C1 segment of cervical spinal cord (tissue), 14 donors: ENCODE data around the gene DUS2.
A peak's percentile ranks its signal among the peaks of the same experiment; 100 is the strongest.
"Not testable (repeated sequence)": the region's sequence is repeated elsewhere in the genome, so short reads cannot be mapped to it uniquely, and the experiment has no call there.

Experiments
- DNase-seq, 14 donors: peaks; one replicate each; lab custom pipeline; 2025; lab: John Stamatoyannopoulos, UW

The DUS2 gene

DNA sequence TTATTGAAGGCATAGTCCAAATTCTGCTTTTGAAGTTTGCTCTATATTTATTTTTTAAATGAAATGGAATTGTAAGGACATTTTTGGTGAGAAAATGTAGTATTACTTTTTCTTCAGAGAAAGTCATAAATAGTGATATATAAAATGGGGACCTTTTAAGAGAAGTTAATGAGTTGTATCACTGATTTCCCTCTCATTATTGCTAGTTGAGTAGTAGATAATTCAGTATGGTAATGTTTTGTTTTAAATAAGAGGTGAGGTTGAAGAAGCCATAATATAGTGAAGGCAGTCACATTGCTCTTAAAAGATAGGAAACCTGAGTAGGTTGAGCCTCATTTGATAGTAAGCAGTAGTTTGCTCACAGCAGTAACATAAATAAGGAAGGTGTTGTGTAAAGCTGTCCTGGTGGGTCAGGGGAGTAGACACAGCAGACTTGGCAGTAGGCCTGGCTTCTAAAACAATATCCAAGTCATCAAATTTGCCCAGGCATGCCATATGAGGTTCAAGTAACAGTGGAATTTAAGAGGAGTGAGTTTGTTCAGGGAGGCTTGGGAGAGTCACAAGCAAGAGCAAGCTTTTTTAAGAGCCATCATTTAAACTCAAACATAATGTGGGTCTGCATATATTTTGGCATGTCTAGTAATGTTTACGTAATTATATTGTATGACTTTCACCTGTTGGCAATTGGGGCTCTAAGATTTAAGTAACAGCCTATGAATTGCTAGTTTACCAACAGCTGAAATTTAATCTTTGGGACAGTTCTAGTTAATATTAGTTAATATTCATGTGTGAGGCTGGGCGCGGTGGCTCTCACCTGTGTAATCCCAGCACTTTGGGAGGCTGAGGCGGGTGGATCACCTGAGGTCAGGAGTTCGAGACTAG, 68.5 kb downstream of the DUS2 start:
- DNase-seq, result no peak

DNA sequence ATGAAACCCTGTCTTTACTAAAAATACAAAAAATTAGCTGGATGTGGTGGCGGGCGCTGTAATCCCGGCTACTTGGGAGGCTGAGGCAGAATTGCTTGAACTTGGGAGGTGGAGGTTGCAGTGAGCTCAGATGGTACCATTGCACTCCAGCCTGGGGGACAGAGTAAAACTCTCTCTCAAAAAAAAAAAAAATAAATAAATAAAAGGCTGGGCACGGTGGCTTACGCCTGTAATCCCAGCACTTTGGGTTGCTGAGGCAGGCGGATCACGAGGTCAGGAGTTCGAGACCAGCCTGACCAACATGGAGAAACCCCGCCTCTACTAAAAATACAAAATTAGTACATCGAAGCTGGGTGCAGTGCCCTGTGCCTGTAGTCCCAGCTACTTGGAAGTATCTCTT, 69.2 kb downstream of the DUS2 start:
- DNase-seq, result not testable (repeated sequence)

DNA sequence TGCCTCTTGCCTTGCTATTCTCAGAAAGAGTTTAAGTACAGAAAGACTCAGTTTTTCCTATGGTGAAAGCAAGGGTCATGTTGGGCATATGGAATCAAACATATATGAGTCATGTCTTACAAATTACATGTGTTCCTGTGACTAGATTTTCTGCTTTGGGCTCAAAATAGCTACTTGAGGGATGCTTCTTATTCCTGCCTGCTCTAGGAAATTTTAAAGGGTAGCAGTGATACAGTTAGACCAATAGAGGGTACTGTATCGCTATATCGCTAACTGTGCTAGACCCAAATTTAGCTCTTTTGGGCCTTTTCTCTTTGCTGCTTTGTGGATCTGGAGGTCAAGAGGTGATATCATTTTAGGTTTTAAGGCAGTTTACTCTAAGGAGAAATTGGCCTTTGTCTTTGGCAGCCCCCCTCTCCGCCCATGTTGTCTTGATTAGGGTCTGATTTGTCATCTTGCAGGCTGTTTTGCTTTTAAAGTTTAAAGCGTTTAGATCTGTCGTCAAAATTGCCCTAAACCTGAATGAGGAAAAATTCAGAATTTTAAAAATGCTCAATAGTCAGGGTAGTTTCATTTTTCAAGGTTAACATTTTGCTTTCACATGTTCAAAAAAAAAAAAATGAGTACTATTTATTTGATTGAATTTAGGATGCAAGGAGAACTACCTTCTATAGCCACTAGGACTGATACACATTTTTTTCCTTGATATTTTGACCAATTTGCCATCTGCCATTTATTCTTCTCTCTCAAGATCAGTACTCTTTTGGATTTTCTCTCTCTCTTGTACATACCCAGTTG, 70.9 kb downstream of the DUS2 start:
- DNase-seq, result peak in 1 of 14 donors; percentile 32

DNA sequence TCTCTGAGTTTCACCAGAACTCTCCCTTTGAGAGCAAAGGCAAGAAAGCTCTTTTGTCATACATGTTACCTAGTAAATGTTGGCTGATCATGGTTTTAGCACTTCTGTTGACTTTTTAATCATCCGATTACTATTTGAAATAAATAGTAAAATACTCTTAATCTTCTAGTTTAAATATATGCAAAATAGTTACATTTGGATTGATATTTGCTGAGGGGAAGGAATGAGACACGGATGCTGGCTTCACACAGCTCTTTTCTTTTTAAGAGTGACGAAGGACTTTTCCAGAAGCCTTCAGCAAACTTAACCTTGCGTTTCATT, 71.5 kb downstream of the DUS2 start:
- DNase-seq, result no peak

DNA sequence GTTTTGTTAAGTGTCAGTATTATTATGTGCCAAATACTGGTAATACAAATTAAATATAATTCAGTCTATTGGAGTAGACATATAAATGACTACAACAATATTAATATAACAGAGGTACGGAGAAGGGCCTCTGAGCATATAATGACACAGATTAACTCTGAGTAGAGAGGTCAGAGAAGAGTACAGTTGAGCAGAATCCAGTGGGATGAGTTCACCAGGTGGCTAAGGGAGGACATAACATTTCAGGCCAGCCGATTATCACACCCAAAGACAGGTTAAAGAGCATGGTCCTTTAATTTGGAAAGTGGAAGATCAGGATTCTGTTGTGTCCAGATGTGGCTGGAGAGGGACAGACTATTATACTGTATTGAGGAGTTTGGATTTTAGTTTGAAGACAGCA, 73.4 kb downstream of the DUS2 start:
- DNase-seq, result no peak

DNA sequence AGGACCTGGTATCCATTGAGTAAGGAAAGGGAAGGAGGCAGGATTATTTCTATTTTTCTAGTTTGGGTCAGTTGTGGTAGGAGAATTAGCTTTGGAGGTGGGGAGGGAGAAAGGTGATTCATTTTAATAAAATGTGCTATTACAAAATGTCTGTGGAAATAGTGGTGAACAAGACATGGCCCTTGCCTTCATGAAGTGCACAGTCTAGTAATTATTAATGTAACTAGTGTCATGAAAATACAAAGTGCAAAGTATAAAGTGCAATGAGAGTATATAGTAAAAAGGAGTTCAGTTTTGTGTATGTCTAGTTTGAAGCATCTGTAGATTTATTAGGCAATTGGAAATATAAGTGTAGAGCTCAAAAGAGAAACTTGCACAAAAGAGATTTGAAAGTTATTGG, 74.0 kb downstream of the DUS2 start:
- DNase-seq, result no peak

DNA sequence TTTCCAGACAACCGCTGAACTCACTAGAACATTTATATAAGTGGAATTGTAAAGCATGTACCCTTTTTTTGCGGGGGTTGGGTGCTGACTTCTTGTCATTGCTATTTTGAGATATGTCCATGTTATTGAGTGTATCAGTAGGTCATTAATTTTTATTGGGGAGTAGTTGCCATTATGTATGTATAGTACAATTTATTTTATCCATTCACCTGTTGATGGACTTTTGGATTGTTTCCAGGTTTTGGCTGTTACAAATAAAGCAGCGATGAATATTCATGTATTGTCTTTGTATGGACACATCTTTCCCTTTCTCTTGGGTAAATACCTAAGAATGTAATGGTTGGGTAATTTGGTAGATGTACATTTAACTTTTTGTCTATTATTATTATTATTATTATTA, 74.8 kb downstream of the DUS2 start:
- DNase-seq, result no peak

DNA sequence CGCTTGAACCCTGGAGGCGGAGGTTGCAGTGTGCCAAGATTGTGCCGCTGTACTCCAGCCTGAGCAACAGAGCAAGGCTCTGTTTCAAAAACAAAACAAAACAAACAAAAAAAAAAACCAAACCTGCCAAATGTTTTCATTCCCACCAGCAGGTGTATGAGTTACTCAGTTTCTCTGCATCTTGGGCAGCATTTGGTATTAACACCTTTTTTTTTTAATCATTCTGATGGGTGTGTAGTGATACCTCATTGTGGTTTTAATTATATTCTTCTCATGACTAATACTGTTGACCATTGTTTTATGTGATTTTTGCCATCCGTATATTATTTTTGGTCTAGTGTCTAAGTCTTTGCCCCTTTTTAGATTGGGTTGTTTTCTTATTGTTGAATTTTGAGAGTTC, 77.4 kb downstream of the DUS2 start:
- no peak for DNase-seq

DNA sequence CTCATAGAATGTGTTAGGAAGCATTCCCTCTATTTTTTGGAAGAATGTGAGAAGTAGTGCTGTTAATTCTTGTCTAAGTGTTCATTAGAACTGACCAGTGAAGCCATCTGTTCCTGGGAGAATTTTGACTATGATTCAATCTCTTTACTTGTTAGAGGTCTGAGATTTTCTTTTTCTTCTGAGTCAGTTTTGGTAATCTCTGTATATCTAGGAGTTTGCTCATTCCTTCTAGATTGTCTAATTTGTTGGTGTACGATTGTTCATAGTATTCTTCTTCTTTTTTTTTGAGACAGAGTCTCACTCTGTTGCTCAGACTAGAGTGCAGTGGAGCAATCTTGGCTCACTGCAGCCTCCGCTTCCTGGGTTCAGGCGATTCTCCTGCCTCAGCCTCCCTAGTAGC, 82.5 kb downstream of the DUS2 start:
- DNase-seq, result no peak

DNA sequence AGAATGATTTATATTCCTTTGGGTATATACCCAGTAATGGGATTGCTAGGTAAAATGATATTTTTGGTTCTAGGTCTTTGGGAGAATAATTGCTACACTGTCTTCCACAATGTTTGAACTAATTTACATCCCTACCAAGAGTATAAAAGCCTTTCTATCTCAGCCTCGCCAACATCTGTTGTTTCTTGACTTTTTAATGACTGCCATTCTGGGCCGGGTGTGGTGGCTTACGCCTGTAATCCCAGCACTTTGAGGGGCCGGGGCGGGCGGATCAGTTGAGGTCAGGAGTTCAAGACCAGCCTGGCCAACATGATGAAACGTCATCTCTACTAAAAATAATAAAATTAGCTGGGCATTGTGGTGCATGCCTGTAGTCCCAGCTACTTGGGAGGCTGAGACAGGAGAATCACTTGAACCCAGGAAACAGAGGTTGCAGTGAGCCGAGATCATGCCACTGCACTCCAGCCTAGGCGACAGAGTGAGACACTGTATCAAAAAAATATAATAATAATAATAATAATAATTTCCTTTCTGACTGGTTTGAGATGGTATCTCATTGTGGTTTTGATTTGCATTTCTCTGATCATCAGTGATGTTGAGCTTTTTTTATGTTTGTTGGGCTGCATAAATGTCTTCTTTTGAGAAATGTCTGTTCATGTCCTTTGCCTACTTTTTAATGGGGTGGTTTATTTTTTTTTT, 84.3 kb downstream of the DUS2 start:
- not testable (repeated sequence) for DNase-seq

DNA sequence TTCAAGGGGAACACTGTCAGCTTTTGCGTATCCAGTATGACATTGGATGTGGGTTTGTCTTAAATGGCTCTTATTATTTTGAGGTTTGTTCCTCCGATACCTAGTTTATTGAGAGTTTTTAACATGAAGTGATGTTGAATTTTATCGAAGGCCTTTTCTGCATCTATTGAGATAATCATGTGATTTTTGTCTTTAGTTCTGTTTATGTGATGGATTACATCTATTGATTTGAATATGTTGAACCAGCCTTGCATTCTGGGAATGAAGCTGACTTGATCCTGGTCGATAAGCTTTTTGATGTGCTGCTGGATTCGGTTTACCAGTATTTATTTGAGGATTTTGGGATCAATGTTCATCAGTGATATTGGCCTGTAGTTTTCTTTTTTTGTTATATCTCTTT, 86.1 kb downstream of the DUS2 start:
- not testable (repeated sequence) for DNase-seq

DNA sequence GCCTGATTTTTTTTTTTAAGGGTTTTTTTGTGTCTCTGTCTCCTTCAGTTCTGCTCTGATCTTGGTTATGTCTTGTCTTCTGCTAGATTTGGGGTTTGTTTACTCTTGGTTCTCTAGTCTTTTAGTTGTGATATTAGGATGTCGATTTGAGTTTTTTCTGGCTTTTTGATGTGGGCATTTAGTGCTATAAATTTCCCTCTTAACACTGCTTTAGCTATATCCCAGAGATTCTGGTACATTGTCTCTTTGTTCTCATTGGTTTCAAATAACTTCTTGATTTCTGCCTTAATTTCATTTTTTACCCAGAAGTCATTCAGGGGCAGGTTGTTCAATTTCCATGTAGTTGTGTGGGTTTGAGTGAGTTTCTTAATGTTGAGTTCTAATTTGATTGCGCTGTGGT, 87.5 kb downstream of the DUS2 start:
- not testable (repeated sequence) for DNase-seq

DNA sequence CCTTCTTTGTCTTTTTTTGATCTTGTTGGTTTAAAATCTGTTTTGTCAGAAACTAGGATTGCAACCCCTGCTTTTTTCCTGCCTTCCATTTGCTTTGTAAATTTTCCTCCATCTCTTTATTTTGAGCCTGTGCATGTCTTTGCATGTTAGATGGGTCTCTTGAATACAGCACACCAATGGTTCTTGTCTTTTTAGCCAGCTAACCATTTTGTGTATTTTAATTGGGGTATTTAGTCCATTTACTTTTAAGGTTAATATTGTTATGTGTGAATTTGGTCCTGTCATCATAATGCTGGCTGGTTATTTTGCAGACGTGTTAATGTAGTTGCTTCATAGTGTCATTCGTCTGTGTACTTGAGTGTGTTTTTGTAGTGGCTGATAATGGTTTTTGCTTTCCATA, 88.3 kb downstream of the DUS2 start:
- DNase-seq, result no peak

DNA sequence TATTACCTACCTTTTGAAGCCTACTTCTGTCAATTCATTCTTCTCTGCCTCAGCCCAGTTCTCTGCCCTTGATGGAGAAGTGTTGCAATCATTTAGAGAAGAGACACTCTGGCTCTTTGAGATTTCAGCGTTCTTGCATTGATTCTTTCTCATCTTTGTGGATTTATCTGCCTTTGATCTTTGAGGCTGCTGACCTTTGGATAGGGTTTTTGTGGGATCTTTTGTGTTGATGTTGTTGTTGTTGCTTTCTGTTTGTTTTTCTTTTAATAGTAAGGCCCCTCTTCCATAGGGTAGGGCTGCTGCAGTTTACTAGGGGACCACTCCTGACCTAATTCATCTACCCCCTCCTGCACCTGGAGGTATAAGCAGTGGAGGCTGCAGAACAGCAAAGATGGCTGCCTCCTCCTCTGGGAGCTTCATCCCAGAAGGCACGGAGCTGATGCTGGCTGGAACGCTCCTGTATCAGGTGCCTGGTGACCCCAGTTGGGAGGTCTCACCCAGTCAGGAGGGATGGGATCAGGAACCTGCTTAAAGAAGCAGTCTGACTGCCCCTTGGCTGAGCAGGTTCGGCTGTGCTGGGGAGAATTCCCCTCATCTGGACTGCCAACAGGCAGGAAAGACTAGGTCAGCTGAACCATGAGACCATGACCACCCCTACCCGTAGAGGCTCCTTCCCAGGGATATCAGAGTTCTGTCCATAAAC, 90.1 kb downstream of the DUS2 start:
- DNase-seq, result no peak

DNA sequence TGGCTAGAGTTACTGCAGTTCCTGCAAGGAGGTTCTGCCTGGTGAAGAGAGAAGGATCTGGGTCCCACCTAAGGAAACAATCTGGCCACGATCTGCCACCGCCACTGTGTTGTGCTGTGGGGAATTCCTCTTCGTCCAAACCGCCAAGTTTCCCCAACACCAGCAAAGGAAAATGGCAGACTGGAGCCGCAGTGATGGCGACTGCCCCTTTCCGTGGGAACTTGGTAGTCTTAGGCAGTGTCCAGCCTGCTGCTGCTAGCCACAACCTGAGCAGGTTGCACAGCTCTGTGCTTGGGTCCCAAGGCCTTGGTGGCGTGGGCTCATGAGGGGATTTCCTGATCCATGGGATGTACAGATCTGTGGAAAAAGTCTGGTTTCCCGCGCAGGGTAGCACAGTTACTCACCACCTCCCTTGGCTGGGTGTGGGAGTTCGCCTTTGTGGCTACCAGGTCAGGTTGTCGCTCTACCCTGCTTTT, 90.7 kb downstream of the DUS2 start:
- DNase-seq, result no peak

DNA sequence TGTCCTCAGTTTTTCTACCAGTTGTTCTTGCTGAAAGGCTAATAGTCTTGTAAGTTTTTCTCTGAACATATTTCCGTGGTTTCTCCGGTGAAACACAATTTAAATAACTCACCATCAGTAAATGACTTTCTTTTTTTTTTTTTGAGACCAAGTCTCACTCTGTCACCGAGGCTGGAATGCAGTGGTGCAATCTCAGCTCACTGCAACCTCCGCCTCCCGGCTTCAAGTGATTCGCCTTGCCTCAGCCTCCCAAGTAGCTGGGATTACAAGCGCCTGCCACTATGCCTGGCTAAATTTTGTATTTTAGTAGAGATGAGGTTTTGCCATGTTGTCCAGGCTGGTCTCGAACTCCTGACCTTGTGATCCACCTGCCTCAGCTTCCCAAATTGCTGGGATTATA, 91.9 kb downstream of the DUS2 start:
- DNase-seq, result not testable (repeated sequence)

DNA sequence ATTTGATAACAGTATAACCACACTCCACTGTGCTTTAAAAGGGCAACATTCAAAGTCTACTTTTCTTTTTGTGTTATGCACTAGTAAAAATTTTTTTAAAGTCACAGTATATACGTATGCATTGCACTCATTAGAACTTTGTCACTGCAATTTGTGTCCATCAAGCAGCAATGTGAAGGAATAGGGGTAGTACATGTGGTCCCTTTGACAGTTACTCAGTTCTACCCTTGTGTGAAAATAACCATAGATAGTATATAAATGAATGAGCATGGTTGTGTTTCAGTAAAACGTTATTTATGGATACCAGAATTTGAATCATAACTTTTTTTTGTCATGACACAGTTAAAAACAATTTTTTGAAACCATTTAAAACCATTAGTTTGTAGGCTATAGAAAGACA, 92.8 kb downstream of the DUS2 start:
- no peak for DNase-seq

DNA sequence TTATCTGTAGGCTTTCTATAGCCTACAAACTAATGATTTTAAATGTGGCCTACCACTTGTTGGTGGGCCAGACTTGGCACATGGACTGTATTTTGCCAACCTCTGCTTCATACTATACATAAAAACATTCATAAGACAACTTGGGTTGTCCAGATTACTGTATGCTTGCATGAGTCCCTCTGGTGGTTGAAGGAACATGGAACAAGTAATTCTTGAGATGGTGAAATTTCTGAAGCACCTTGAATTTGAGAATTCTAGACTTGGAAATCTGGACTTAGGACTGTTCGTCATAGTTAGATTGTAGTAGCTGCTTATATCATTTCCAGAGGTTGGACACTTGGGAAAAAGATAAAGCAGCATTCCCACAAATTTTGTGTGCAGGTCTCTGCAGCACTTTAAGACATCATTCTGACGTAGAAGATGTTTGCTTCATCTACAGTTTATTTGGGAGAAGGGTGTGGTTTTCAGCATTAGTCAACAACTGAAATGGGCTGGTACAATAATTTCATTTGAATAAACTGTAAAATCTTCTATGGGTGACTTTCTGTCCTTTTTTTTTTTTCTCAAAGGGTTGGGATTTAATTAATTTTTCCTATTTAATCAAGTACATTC, 93.3 kb downstream of the DUS2 start:
- DNase-seq, result no peak

DNA sequence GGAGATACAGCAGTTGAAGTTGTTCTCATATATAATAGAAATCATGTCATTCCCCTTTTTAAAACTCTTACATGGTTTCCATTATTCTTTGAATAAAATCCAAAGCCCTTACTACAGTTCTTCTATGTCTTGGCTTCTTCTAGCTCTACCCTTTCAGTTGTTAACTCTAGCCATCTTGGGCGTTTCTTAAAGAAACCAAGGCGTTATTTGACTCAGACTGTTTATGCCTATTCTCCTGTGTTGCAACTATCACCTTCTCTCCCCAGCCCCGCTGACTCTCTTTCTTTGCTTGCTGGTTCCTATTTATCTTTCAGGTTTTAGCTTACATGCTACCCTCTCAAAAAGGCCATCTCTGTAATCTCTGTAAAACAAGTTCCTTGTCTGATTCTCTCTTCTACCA, 94.8 kb downstream of the DUS2 start:
- DNase-seq, result no peak

DNA sequence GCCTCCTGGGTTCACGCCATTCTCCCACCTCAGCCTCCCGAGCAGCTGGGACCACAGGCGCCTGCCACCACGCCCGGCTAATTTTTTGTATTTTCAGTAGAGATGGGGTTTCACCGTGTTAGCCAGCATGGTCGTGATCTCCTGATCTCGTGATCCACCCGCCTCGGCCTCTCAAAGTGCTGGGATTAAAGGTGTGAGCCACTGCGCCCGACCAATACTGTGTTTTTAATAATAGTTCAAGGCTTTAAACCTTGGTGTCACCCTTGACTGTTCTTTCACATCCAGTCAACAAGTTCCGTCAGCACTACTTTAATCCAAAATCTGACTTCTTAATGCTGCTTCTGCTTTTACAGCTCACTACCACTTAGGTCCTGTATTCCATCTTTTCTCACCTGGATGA, 95.9 kb downstream of the DUS2 start:
- not testable (repeated sequence) for DNase-seq

DNA sequence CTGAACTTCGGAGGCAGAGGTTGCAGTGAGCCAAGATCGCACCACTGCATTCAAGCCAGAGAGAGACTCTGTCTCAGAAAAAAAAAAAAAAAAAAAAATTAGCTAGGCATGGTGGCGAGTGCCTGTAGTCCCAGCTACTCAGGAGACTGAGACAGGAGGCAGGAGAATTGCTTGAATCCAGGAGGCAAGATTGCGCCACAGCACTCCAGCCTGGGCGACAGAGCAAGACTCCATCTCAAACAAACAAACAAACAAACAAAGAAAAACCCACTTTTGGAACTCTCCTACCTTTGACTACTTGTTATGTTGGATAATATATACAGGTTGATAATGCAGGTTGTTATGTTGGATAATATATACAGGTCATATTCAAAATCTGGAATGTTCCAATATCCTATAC, 97.4 kb downstream of the DUS2 start:
- not testable (repeated sequence) for DNase-seq
